Measurements from ENCODE around the gene TCP10L.

- TF ChIP-seq CTCF (IDR thresholded peaks at IDR 0.05) (no peak), POLR2A (IDR thresholded peaks at IDR 0.05) (no peak)
Observed at GRCh38 chr21:32562915-32563314, 22.4 kb downstream of the TCP10L start.

Data from esophagus squamous epithelium (tissue), 4 donors.